T-helper 1 cell treated with Interleukin-12 subunit alpha and Interleukin-12 subunit beta and Interleukin-4 antibody, amounts not matched to agents 30 μg/mL and 1 μg/mL, for 36 hours (primary cell): ENCODE measurements around the gene EXOC2.

Source experiments
- H3K27ac Mint-ChIP-seq: one replicate; pipeline ENCODE4 v1.8.0; 2021; ENCODE audit warnings: mild to moderate bottlenecking, mixed read lengths
- H3K27me3 Mint-ChIP-seq: one replicate; pipeline ENCODE4 v1.8.0; 2021; ENCODE audit warnings: low read depth, mixed read lengths
- H3K36me3 Mint-ChIP-seq: one replicate; pipeline ENCODE4 v1.8.0; 2021; ENCODE audit warnings: low read depth, mixed read lengths
- H3K4me1 Mint-ChIP-seq: one replicate; pipeline ENCODE4 v1.8.0; 2021; ENCODE audit warnings: low read depth, mixed read lengths
- H3K4me3 Mint-ChIP-seq: one replicate; pipeline ENCODE4 v1.8.0; 2021; ENCODE audit warnings: mild to moderate bottlenecking, moderate library complexity, mixed read lengths
- H3K9me3 Mint-ChIP-seq: one replicate; pipeline ENCODE4 v1.8.0; 2021; ENCODE audit warnings: mixed read lengths

EXOC2 gene, protein sequence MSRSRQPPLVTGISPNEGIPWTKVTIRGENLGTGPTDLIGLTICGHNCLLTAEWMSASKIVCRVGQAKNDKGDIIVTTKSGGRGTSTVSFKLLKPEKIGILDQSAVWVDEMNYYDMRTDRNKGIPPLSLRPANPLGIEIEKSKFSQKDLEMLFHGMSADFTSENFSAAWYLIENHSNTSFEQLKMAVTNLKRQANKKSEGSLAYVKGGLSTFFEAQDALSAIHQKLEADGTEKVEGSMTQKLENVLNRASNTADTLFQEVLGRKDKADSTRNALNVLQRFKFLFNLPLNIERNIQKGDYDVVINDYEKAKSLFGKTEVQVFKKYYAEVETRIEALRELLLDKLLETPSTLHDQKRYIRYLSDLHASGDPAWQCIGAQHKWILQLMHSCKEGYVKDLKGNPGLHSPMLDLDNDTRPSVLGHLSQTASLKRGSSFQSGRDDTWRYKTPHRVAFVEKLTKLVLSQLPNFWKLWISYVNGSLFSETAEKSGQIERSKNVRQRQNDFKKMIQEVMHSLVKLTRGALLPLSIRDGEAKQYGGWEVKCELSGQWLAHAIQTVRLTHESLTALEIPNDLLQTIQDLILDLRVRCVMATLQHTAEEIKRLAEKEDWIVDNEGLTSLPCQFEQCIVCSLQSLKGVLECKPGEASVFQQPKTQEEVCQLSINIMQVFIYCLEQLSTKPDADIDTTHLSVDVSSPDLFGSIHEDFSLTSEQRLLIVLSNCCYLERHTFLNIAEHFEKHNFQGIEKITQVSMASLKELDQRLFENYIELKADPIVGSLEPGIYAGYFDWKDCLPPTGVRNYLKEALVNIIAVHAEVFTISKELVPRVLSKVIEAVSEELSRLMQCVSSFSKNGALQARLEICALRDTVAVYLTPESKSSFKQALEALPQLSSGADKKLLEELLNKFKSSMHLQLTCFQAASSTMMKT

DNA sequence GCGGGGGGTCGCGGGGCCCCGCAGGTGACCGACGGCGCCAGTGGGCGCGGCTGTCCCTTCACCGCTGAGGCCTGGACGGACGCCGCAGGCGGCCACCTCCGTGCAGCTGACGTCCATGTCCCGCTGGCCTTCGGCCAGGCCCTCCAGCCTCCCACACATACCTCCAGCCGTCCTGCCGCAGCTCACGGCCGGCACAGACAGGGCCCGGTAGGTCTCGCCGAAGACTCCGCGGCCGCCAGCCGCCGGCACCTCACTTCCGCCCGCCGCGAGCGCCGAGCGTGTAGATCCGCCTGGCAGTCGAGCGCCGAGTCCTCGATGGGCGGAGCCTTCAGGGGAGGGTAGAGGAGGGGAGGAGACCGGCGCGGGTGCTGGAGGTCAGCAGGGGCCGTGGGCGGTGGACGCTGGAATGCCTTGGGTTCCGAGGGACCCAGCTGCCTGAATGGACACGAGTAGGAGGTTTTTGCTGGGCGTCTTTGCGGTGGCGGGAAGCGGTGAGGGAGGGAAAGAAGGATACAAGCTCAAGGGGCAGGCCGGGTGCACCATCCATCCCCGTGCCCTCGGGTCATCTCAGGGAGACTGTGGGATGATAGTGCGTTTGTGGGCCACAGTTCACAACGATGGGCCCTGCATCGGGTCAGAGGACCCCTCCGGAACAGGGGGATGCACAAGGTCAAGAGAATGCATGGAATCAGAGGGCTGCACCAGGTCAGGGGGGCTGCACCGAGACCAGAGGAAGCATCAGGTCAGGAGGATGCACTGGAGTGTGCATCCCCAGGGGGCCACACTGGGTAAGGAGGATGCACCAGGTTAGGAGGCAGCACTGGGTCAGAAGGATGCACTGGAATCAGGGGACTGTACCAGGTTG lies at the start of gene EXOC2:
Gene EXOC2, minus strand, starts transcription at position 282 of the 865 bp plus-strand sequence. CDS start 55,321 bp downstream, outside the sequence.
- Mint-ChIP-seq H3K4me3 (peak within 1 kb of the TSS; percentile 95), H3K4me1 (peaks cover 33% of the 10 kb centered on the region), H3K27ac (peak within 1 kb of the TSS; percentile 93)

DNA sequence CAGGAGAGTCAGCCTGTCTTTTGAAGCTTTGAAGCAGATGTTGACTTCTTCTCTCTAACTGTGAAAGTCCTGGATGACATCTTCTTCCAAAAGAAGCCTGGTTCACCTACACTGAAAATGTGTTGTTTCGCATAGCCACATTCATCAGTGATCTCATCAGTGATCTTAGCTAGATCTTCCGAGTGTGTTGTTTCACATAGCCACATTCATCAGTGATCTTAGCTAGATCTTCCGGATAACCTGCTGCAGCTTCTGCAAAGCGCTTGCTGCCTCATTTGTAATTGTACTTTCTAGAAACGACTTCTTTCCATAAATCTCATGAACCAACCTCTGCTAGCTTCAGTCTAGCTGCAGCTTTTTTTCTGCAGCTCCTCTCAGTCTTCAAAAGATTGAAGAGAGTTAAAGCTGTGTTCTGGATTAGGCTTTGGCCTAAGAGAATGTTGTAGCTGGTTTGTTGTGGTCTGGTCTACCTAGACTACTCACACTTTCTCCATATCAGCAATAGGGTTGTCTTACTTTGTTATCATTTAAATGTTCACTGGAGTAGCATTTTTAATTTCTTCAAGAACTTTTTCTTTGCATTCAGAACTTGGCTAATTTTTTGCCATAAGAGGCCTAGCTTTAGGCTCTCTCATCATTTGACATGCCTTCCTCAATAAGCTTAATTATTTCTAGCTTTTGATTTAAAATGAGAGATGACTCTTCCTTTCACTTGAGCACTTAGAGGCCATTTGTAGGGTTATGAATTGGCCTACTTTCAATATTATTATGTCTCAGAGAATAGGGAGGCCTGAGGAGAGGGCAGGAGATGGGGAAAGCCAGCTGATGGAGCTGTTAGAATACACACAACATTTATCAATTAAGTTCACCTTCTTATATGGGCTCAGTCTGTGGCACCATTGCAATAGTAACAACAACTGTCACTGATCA lies 48.7 kb upstream of the EXOC2 start:
- no peak overlapping the region for H3K4me3 Mint-ChIP-seq
- no peak overlapping the region for H3K27ac Mint-ChIP-seq
- no peaks in the 10 kb centered on the region for H3K36me3 Mint-ChIP-seq

More for the DNA sequence above, at the start of gene EXOC2:
- no peaks in the 10 kb centered on the region for H3K9me3 Mint-ChIP-seq
- H3K27me3 Mint-ChIP-seq, result no peaks in the 10 kb centered on the region
- peaks cover 10% of the 10 kb centered on the region for H3K36me3 Mint-ChIP-seq

DNA sequence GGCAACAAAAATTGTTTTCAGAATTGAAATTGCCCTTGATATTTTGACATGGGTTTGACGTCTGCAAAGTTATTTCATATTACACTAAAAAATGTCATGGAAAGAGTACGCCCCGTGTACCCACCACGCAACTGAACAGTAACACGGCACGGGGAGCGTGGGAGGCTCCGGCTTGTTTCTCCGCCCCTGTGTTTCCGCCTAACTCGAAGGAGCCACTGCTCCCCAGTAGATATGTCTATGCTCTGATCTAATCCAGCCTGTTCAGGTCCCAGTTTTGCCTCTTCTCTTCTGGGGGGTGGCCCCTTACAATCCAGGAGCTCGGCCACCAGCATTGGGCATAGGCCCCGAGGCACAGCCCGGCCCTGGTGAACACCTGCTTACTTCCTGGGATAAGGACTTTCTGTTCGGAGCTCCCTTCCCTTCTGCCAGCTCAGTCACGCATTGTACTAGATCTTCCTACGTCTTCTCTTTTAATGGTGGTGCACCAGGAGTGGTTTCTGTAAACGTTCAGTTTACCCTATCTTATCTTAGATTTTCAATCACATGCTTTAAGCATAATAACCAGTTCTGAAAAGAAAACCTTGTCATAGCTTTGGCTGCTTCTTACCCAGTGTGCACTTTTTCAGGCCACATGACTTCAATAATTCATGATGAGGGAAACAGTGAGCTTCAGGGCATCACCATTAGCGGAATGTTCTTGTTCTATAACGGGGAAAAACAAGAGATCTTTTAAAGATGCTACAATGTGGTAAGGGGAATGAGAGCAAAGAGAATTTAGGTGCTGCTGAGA lies 43.9 kb upstream of the EXOC2 start:
- H3K4me3 Mint-ChIP-seq, result no peak overlapping the region
- H3K9me3 Mint-ChIP-seq, result no peaks in the 10 kb centered on the region
- H3K27me3 Mint-ChIP-seq, result peaks cover 17% of the 10 kb centered on the region
- H3K27ac Mint-ChIP-seq, result no peak overlapping the region
- H3K36me3 Mint-ChIP-seq, result no peaks in the 10 kb centered on the region
- peaks cover 2% of the 10 kb centered on the region for H3K4me1 Mint-ChIP-seq

More for the DNA sequence above, 48.7 kb upstream of the EXOC2 start:
- no peaks in the 10 kb centered on the region for H3K9me3 Mint-ChIP-seq
- H3K4me1 Mint-ChIP-seq, result peaks cover 5% of the 10 kb centered on the region
- H3K27me3 Mint-ChIP-seq, result peaks cover 13% of the 10 kb centered on the region

DNA sequence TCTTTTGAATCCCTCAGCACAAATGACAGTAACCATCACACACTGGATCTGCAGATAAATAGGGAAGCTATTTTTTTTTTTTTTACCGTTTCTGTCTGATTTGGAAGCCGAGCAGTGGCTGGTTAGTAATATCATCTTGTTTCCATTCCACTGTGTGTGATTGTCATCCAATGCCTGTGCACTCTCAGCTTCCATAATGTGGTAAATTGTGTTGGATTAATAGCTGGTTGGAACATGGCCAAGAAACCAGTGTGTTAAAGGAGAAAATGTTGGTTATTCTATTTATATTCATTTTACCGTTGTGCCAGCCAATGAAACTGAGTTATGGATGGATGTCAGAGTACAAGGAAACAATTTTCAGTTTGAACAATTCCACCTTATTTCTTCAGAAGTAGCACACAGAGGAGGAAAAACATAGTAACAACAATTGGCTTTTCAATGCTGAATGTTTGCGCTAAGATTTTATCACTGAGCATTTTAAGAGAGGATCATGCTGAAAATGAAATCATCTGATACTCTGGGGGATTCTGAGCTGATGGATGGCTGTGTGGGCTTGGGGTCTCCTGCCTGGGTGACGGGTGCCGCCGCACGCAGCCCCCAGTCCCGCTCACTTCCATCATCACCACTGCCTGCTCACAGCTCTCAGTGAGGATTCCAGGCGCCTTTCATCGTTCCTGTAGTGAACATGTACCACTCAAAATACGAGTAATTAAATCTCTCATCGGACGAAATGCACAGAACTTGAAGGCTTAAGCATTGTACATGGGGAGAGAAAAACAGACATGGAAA lies 40.7 kb upstream of the EXOC2 start:
- H3K27ac Mint-ChIP-seq, result no peak overlapping the region
- no peaks in the 10 kb centered on the region for H3K4me1 Mint-ChIP-seq

DNA sequence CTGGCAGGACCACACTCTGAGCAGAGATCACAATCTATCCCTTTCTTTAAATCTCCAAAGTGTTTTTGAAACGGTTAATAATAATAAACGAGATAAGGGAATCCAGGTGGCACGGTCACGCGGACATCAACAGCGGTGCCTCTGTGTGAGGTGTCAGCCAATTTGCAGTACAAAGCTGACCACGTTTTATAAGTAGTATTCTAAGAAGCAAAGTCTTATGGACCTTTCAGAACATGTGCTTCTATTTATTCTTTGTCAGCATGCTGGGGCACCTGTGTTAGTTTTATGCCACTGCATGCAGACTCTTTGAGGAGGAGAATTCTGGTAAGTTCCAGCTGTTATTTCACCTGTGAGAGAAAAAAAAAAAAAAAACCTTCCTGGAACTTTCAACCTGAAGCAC lies 39.0 kb upstream of the EXOC2 start:
- H3K9me3 Mint-ChIP-seq, result no peaks in the 10 kb centered on the region
- H3K4me1 Mint-ChIP-seq, result no peaks in the 10 kb centered on the region

More for the DNA sequence above, 40.7 kb upstream of the EXOC2 start:
- Mint-ChIP-seq H3K36me3 (no peaks in the 10 kb centered on the region), H3K27me3 (peaks cover 33% of the 10 kb centered on the region), H3K9me3 (no peaks in the 10 kb centered on the region), H3K4me3 (no peak overlapping the region)

DNA sequence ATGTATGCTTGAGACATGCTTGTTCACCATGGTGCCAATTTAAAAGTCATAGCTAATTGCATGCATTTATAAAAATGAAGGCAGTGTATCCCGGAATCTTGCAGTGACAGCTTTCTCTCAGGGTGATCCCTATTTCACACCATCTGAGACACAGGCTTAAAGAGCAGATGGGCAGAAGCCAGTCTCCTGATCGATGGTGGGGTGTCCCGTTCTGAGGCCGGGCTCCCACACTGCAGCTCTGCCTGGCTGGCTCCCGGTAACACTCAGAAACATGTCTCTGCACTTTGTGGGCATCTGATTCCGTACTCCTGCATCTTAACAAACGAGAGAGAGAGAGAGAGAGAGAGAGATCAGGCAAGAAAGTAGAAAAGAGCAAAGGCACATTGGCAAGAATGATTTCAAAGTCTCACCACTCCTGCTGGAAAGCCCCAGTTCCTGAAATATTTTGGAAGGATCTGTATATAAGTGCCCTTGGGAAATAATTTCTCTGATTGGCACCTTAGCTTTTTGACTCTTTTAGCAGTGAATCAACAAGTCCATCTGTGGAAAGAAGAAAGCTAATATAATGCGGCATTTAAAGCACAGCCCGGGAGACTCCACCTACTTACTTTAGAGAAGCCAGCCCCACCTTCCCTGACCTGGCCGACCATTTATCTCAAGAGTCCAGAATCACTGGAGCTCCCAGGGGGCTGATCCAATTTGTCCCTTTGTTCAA lies 36.8 kb upstream of the EXOC2 start:
- Mint-ChIP-seq H3K4me3 (no peak overlapping the region), H3K27me3 (peaks cover 47% of the 10 kb centered on the region), H3K9me3 (no peaks in the 10 kb centered on the region), H3K4me1 (no peaks in the 10 kb centered on the region), H3K27ac (no peak overlapping the region), H3K36me3 (no peaks in the 10 kb centered on the region)

More for the DNA sequence above, 39.0 kb upstream of the EXOC2 start:
- H3K27ac Mint-ChIP-seq, result no peak overlapping the region
- peaks cover 33% of the 10 kb centered on the region for H3K27me3 Mint-ChIP-seq
- no peaks in the 10 kb centered on the region for H3K36me3 Mint-ChIP-seq
- no peak overlapping the region for H3K4me3 Mint-ChIP-seq

DNA sequence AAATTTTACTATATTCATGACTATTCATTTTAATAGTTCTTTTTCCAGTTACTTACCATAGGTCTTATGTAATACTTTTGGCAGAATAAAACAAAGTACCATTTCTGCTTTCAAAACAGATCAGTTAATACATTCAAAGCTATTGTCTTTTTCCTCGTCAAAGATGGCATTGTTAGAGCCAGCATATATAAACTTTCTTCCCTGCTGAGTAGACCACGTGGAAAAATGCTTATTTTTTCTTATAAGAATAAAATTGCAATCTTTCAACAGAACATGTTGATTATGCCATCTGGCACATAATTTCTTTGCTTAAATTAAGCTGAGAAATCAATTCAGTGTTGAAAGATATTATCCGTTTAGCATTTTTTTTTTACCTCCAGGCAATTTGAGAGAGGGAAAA lies 34.9 kb upstream of the EXOC2 start:
- Mint-ChIP-seq H3K4me1 (no peaks in the 10 kb centered on the region), H3K27me3 (peaks cover 44% of the 10 kb centered on the region), H3K4me3 (no peak overlapping the region)

GRCh38 chr6:723540-723939 lies 30.6 kb upstream of the EXOC2 start:
- no peaks in the 10 kb centered on the region for H3K36me3 Mint-ChIP-seq
- no peak overlapping the region for H3K27ac Mint-ChIP-seq
- H3K27me3 Mint-ChIP-seq, result peaks cover 22% of the 10 kb centered on the region
- peaks cover 8% of the 10 kb centered on the region for H3K4me1 Mint-ChIP-seq
- no peaks in the 10 kb centered on the region for H3K9me3 Mint-ChIP-seq
- H3K4me3 Mint-ChIP-seq, result no peak overlapping the region

More for the DNA sequence above, 34.9 kb upstream of the EXOC2 start:
- no peaks in the 10 kb centered on the region for H3K9me3 Mint-ChIP-seq
- H3K27ac Mint-ChIP-seq, result no peak overlapping the region
- H3K36me3 Mint-ChIP-seq, result no peaks in the 10 kb centered on the region

DNA sequence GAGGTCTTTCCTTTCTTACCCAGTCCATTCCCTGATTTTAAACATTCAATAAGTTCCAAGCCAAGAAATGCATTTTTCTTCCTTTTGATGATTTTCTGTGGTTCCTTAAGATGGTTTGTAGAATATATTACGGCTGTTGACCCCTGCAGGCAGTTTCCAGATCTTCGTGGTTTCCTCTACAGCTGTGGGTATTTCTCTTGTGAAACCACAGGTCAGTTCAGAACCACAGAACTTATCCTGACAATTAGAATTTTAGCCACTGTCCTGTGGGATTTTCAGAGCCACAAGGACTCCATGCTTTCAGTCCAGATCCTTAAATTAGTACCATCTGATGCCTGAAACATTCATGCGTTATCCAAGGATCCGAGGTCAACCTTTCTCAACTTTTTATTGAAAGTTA lies 29.7 kb upstream of the EXOC2 start:
- Mint-ChIP-seq H3K4me1 (peaks cover 8% of the 10 kb centered on the region), H3K4me3 (no peak overlapping the region), H3K27ac (no peak overlapping the region), H3K9me3 (no peaks in the 10 kb centered on the region), H3K27me3 (peaks cover 19% of the 10 kb centered on the region), H3K36me3 (no peaks in the 10 kb centered on the region)

DNA sequence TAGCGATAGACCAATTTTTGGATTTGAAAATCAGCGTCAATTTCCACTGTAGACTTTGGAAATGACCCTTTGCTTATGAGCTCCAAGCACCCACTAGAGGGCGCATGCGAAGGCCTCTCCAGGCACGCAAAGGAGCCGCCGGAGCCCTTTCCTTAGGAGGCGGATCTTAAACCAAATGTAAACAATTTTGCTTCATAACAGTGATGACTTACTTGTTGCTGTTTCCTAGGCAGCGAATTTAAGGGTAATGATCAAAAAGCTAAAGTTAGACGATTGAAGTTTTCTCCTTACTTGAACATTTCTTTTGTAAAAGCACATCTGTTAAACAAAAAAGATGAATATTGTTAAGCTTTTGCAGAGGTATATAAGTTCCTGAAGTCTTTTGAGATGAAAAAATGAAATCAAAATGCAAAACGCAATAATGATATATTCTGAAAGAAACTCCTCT lies 29.2 kb upstream of the EXOC2 start:
- Mint-ChIP-seq H3K36me3 (no peaks in the 10 kb centered on the region), H3K9me3 (no peaks in the 10 kb centered on the region), H3K4me3 (no peak overlapping the region), H3K4me1 (peaks cover 8% of the 10 kb centered on the region), H3K27me3 (peaks cover 14% of the 10 kb centered on the region), H3K27ac (no peak overlapping the region)

- Mint-ChIP-seq H3K36me3 (peaks cover 3% of the 10 kb centered on the region), H3K27me3 (no peaks in the 10 kb centered on the region), H3K9me3 (no peaks in the 10 kb centered on the region), H3K4me3 (no peak overlapping the region), H3K27ac (no peak overlapping the region), H3K4me1 (peaks cover 16% of the 10 kb centered on the region)
Measured at GRCh38 chr6:718345-718744, 25.4 kb upstream of the EXOC2 start.
